Measurements from ENCODE around the gene SCO2.
A peak's percentile ranks its signal among the peaks of the same experiment; 100 is the strongest.

Gene SCO2

DNA sequence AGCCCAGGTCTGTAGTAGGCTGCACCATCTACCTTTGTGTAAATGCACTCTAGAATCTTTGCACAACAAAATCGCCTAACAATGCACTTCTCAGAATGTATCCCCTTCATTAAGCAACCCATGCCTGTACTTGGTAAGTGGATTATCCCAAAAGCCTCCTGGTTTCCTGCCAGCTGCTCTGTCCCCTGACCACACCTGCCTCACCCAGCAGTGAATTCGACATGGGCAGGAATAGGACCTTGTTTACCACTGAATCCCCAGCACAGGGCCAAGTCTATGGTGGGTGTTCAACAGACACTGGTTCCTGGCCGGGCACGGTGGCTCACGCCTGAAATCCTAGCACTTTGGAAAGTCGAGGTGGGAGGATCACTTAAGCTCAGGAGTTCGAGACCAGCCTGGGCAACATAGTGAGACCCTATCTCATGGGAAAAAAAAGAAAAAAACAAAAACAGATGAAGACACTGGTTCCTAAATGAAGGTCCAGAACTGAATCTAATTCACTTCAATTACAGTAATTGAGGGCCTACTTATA, 42.4 kb upstream of the SCO2 start:
- Histone ChIP-seq H3K9me3 (ENCODE audit: control insufficient read depth, low read length) (no peaks in the 10 kb centered on the region), H3K4me3 (ENCODE audit: insufficient read depth, low read depth, low read length) (no peak overlapping the region), H3K4me1 (ENCODE audit: control insufficient read depth, insufficient read depth, low read length) (no peaks in the 10 kb centered on the region), H3K27me3 (ENCODE audit: control insufficient read depth, insufficient read depth, low read length, poor library complexity, severe bottlenecking) (peaks cover 20% of the 10 kb centered on the region), H3K27ac (ENCODE audit: insufficient read depth, low read depth, low read length, poor library complexity, severe bottlenecking) (no peak overlapping the region), H3K36me3 (ENCODE audit: control insufficient read depth, insufficient read depth, low read length) (peaks cover 37% of the 10 kb centered on the region)
- 92 to 94% methylated on average over 7 of the region's 7 CpGs for WGBS, 2 experiments

DNA sequence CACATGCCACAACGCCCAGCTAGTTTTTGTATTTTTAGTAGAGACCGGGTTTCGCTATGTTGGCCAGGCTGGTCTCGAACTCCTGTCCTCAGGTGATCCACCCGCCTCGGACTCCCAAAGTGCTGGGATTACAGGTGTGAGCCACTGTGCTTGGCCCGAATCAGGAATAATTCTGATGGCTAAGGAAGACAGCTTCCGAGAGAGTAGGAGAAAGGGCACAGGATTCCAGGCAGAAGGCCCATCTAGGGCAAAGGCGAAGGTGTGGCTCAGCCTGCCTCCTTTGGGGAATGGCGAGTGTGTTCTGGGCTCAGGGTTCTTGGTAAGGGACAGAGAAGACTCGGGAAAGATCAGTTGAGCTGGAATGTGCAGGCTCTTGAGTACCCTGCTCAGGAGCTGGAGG, 38.9 kb upstream of the SCO2 start:
- H3K36me3 ChIP-seq (ENCODE audit: control insufficient read depth, insufficient read depth, low read length): peaks cover 6% of the 10 kb centered on the region
- 88 to 90% methylated on average over 11 of the region's 11 CpGs for WGBS, 2 experiments
- no peak overlapping the region for H3K27ac ChIP-seq (ENCODE audit: insufficient read depth, low read depth, low read length, poor library complexity, severe bottlenecking)
- H3K9me3 ChIP-seq (ENCODE audit: control insufficient read depth, low read length): no peaks in the 10 kb centered on the region
- H3K27me3 ChIP-seq (ENCODE audit: control insufficient read depth, insufficient read depth, low read length, poor library complexity, severe bottlenecking): peaks cover 20% of the 10 kb centered on the region
- no peaks in the 10 kb centered on the region for H3K4me1 ChIP-seq (ENCODE audit: control insufficient read depth, insufficient read depth, low read length)
- no peak overlapping the region for H3K4me3 ChIP-seq (ENCODE audit: insufficient read depth, low read depth, low read length)

DNA sequence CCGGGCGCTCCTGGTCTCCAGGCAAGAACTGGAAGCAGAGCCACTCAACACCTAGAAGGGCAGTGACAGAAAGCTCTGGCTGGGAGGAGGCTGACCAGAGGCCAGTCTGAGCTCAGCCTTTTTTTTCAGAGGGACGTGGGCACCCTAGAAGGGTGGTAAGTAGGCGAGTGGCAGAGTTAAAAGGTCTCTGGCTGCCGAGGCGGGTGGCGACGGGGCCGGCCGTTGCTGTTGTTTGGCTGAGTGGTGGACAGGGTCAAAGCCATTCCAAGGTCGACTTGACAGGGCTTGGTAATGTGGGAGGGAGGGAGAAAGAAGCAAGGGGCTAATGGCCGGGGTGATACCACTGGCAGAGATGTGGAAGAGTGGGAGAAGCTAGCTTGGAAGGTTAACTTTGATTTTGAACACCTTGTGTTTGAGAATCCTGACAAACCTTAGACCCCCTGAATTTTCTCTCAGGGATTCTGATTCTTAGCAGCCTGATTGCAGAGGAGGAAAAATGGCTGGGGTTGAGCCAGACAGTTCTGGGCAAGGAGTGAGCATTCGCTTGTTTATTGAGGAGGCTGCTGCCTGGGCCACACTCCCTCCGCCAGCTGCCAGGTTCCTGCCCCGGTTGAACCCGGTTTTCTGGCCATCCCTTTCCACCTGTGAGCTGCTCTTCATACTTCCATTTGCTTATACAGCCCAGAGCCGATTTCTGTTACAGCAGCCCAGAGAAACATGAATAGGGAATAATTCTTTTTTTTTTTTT, 38.2 kb upstream of the SCO2 start:
- Histone ChIP-seq H3K9me3 (ENCODE audit: control insufficient read depth, low read length) (no peaks in the 10 kb centered on the region), H3K36me3 (ENCODE audit: control insufficient read depth, insufficient read depth, low read length) (peaks cover 6% of the 10 kb centered on the region), H3K27ac (ENCODE audit: insufficient read depth, low read depth, low read length, poor library complexity, severe bottlenecking) (no peak overlapping the region), H3K4me3 (ENCODE audit: insufficient read depth, low read depth, low read length) (peak overlapping the region; percentile 59), H3K27me3 (ENCODE audit: control insufficient read depth, insufficient read depth, low read length, poor library complexity, severe bottlenecking) (peaks cover 20% of the 10 kb centered on the region), H3K4me1 (ENCODE audit: control insufficient read depth, insufficient read depth, low read length) (no peaks in the 10 kb centered on the region)
- 44 to 45% methylated on average over 17 of the region's 17 CpGs for WGBS, 2 experiments

DNA sequence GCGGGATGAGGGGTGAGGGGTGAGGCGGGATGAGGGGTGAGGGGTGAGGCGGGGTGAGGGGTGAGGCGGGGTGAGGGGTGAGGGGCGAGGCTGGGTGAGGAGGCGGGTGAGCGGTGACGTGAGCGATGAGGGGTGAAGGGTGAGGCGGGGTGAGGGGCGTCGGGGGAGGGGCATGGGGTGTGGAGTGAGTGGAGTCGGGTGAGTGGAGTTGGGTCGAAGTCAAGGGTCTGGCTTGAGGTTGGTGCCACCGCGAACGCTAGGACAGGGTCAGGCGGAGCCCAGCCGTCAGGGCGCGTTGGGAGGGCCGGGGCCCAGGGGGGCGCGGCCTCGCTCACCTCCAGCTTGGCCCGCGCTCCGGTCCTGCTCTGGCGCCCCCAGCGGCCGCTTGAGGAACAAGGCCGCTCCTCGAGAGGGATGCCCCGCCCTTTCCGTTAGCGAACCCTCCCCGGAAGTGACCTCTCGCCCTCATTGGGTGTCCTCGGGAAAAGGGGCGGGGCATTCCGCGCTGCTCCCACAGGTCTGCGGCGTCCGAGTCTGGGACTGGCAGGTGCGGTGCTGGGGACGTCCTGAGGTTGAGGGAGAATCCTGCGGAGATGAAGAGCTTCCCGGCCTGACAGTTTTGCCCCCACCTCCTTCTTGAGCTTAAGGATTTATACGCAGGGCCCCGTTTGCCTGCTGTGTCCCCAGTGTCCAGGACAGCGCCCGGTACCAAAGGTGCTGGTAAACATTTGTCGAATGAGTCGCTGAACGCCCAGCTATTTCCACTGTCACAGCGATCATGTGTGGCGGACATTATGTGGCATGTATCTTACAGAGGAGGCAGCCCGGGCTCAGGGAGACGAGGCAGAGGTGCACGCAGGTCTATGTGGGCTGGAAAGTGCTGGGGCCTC, 37.4 kb upstream of the SCO2 start, which contains the start of gene SYCE3:
Gene SYCE3, minus strand, starts transcription at position 397 of the 890 bp plus-strand sequence. CDS start 6,514 bp downstream, outside the sequence.
- 8 to 9% methylated on average over 59 of the region's 61 CpGs for WGBS, 2 experiments
- H3K27ac ChIP-seq (ENCODE audit: insufficient read depth, low read depth, low read length, poor library complexity, severe bottlenecking): no peak within 1 kb of the TSS
- H3K4me1 ChIP-seq (ENCODE audit: control insufficient read depth, insufficient read depth, low read length): no peaks in the 10 kb centered on the region
- no peaks in the 10 kb centered on the region for H3K9me3 ChIP-seq (ENCODE audit: control insufficient read depth, low read length)
- H3K36me3 ChIP-seq (ENCODE audit: control insufficient read depth, insufficient read depth, low read length): peaks cover 3% of the 10 kb centered on the region
- H3K27me3 ChIP-seq (ENCODE audit: control insufficient read depth, insufficient read depth, low read length, poor library complexity, severe bottlenecking): peaks cover 20% of the 10 kb centered on the region
- peak within 1 kb of the TSS; percentile 59 for H3K4me3 ChIP-seq (ENCODE audit: insufficient read depth, low read depth, low read length)

DNA sequence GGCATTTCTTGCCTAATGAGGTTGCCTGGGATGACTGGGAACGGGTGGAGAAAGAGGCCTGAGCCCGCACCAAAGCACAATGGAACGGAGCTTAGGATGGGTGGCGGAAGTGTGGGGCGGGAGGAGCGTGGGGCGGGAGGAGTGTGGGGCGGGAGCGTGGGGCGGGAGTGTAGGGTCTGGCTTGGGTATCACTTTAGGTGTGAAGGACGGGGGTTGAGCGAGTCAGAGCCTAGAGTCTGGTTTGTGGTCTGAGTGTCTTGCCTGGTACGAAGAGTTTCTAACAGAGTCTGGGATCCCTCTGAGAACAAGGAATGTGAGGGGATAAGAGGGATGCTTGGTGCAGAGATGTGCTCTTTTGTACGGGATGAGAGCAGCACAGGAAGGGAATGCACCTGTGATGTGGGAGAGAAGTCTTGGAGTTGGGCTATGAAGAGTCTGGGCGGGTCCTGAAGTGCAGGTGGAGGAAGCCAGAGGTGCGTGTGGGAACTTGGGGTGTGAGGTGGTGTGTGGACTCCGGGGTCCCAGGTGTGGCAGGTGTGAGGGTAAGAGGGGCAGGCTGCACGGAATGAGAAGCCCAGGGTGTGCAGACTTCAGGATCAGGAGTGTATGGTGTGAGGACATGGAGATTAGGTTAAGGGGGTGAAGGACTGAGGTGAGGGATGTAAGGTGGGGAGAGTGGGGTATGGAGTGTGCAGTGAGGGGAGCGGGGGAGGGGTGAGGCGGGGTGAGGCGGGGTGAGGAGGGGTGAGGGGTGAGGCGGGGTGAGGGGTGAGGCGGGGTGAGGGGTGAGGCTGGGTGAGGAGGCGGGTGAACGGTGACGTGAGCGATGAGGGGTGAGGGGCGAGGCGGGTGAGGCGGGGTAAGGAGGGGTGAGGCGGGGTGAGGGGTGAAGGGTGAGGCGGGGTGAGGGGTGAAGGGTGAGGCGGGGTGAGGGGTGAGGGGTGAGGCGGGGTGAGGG, 36.3 kb upstream of the SCO2 start:
- Histone ChIP-seq H3K27ac (ENCODE audit: insufficient read depth, low read depth, low read length, poor library complexity, severe bottlenecking) (no peak overlapping the region), H3K36me3 (ENCODE audit: control insufficient read depth, insufficient read depth, low read length) (no peaks in the 10 kb centered on the region), H3K9me3 (ENCODE audit: control insufficient read depth, low read length) (no peaks in the 10 kb centered on the region), H3K4me3 (ENCODE audit: insufficient read depth, low read depth, low read length) (no peak overlapping the region), H3K4me1 (ENCODE audit: control insufficient read depth, insufficient read depth, low read length) (no peaks in the 10 kb centered on the region), H3K27me3 (ENCODE audit: control insufficient read depth, insufficient read depth, low read length, poor library complexity, severe bottlenecking) (peaks cover 20% of the 10 kb centered on the region)
- WGBS, 2 experiments: 83% methylated on average over 21 to 24 of the region's 34 CpGs

DNA sequence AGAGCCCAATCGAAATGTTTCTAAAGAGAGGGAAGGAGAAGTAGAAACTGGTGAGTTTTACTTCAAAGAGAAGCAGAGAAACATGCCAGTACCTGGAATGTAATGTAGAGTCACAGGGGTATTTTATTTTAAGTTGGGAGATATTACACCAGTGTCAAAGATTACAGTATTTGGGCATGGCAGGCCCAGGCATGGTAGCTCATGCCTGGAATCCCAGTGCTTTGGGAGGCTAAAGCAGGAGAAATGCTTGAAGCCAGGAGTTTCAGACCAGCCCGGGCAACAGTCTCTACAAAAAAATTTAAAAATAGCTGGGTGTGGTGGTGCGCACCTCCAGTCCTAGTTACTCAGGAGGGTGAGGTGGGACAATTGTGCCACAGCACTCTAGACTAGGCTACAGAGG, 34.6 kb upstream of the SCO2 start:
- Histone ChIP-seq H3K27me3 (ENCODE audit: control insufficient read depth, insufficient read depth, low read length, poor library complexity, severe bottlenecking) (peaks cover 20% of the 10 kb centered on the region), H3K27ac (ENCODE audit: insufficient read depth, low read depth, low read length, poor library complexity, severe bottlenecking) (no peak overlapping the region), H3K36me3 (ENCODE audit: control insufficient read depth, insufficient read depth, low read length) (no peaks in the 10 kb centered on the region), H3K4me1 (ENCODE audit: control insufficient read depth, insufficient read depth, low read length) (no peaks in the 10 kb centered on the region), H3K9me3 (ENCODE audit: control insufficient read depth, low read length) (no peaks in the 10 kb centered on the region), H3K4me3 (ENCODE audit: insufficient read depth, low read depth, low read length) (no peak overlapping the region)
- 91 to 93% methylated on average over 3 of the region's 3 CpGs for WGBS, 2 experiments

DNA sequence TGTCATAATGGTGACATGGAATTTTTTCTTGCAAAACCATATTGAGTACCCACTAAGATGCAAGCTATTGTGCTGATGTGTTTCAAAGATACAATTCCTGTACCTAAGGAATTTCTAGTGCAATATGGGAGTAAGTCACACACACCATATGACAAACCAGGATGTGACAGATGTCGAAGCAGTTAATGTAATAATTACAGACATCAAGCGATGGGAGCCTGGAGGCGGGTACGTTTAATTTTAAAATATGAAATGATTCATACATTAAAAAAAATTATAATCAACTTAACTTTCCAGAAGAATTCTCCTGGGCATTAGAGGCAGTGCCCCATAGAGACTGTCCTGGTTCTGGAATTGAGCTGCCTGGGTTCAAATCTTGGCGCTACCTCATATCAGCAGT, 31.3 kb upstream of the SCO2 start:
- 91 to 100% methylated on average over 1 to 5 of the region's 5 CpGs for WGBS, 2 experiments
- Histone ChIP-seq H3K27ac (ENCODE audit: insufficient read depth, low read depth, low read length, poor library complexity, severe bottlenecking) (no peak overlapping the region), H3K36me3 (ENCODE audit: control insufficient read depth, insufficient read depth, low read length) (no peaks in the 10 kb centered on the region), H3K4me3 (ENCODE audit: insufficient read depth, low read depth, low read length) (no peak overlapping the region), H3K27me3 (ENCODE audit: control insufficient read depth, insufficient read depth, low read length, poor library complexity, severe bottlenecking) (no peaks in the 10 kb centered on the region), H3K9me3 (ENCODE audit: control insufficient read depth, low read length) (no peaks in the 10 kb centered on the region), H3K4me1 (ENCODE audit: control insufficient read depth, insufficient read depth, low read length) (no peaks in the 10 kb centered on the region)

DNA sequence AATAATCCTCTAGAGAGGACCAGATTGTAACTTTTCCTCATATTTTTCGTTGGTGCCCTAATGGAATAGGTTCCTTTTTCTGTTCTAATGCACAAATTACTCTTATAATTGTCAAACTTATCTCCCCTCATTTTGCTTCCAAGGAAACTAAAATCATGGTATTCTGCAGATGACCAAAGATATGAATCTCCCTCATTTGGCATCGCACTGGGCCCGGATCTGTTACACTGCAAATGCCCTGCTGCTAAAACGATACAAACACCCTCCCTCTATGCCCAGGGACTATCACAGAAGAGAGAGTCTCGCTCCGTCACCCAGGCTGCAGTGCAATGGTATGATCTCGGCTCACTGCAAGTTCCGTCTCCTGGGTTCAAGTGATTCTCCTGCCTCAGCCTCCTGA, 27.9 kb upstream of the SCO2 start:
- no peak overlapping the region for H3K27ac ChIP-seq (ENCODE audit: insufficient read depth, low read depth, low read length, poor library complexity, severe bottlenecking)
- H3K36me3 ChIP-seq (ENCODE audit: control insufficient read depth, insufficient read depth, low read length): no peaks in the 10 kb centered on the region
- no peaks in the 10 kb centered on the region for H3K27me3 ChIP-seq (ENCODE audit: control insufficient read depth, insufficient read depth, low read length, poor library complexity, severe bottlenecking)
- no peaks in the 10 kb centered on the region for H3K9me3 ChIP-seq (ENCODE audit: control insufficient read depth, low read length)
- H3K4me3 ChIP-seq (ENCODE audit: insufficient read depth, low read depth, low read length): no peak overlapping the region
- no peaks in the 10 kb centered on the region for H3K4me1 ChIP-seq (ENCODE audit: control insufficient read depth, insufficient read depth, low read length)
- 90 to 93% methylated on average over 8 of the region's 8 CpGs for WGBS, 2 experiments

DNA sequence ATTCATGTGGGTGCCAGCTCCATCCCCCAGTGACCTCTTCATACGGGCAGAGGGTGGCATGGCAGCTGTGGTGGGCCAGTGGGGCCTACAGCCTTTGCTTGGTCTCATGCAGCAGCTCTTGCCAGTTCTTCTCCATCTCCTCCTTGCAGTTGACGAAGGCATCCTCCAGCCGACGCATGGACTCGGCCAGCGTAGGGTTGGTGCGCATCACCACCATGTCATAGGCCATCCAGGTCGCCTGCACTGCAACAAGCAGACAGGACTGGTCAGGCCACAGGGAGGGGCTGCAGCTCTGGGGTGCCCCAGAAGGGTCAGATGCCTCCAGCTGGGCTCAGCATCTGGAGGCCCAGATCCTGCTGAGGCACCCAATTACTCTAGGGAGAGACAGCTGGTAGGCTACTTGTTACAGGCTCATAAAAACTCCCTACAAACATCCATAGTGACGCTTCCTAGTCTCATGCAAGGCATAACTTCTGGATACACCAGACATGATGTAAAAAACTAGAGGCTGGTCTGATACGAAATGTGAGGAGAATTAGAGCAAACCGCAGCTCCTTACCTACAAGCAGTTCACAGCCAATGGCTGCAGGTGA, 25.9 kb upstream of the SCO2 start:
- Histone ChIP-seq H3K36me3 (ENCODE audit: control insufficient read depth, insufficient read depth, low read length) (no peaks in the 10 kb centered on the region), H3K27ac (ENCODE audit: insufficient read depth, low read depth, low read length, poor library complexity, severe bottlenecking) (no peak overlapping the region), H3K4me3 (ENCODE audit: insufficient read depth, low read depth, low read length) (no peak overlapping the region), H3K4me1 (ENCODE audit: control insufficient read depth, insufficient read depth, low read length) (no peaks in the 10 kb centered on the region), H3K9me3 (ENCODE audit: control insufficient read depth, low read length) (no peaks in the 10 kb centered on the region), H3K27me3 (ENCODE audit: control insufficient read depth, insufficient read depth, low read length, poor library complexity, severe bottlenecking) (no peaks in the 10 kb centered on the region)
- WGBS, 2 experiments: 95% methylated on average over 11 of the region's 11 CpGs
